Panc1 (cell line): ENCODE results near the gene ORAI1. TPM values are rescaled to one million over a fixed set of nuclear protein-coding genes. Genes with fewer than 3 reads are reported as not detected.
A peak's percentile ranks its signal among the peaks of the same experiment; 100 is the strongest.

Experiments
- ATAC-seq: fragments of 200-7000 bp; cut with Tn5 transposase; 2 replicates; pipeline ENCODE4 v1.9.1; 2020; ENCODE audit warnings: mild to moderate bottlenecking, moderate library complexity
- BruUV-seq: library from RNA; stranded (reverse); fragments of 400-500 nt; replicated peaks from 2 replicates; lab custom pipeline; 2021; lab: Mats Ljungman, UMichigan
- CTCF ChIA-PET: fragments of 300-600 bp; sonication (Branson Sonifier 250); formaldehyde crosslinking; loops from one replicate; lab custom pipeline; 2022; ENCODE audit warnings: antibody characterized with exemption; lab: Charles Lee
- POLR2A ChIA-PET: fragments of 300-600 bp; sonication (Branson Sonifier 250); formaldehyde crosslinking; loops from one replicate; lab custom pipeline; 2022; ENCODE audit warnings: antibody characterized with exemption; lab: Charles Lee
- DNase-seq: peaks from one replicate; pipeline ENCODE4 v3.0.0-alpha.2; 2010; ENCODE audit warnings: low read depth, low spot score
- H3K27ac ChIP-seq: 2 replicates; pipeline ENCODE4 v1.5.1; 2011; ENCODE audit warnings: mild to moderate bottlenecking, low read length, inconsistent platforms
- H3K27me3 ChIP-seq: fragments of 200-500 bp; sonication (Bioruptor generic); 2 replicates; pipeline ENCODE4 v1.6.0; 2014; ENCODE audit warnings: low read length, inconsistent platforms; ENCODE audit not compliant: control insufficient read depth, insufficient read depth
- H3K36me3 ChIP-seq: fragments of 200-500 bp; sonication (Bioruptor generic); 2 replicates; pipeline ENCODE4 v1.5.1; 2014; ENCODE audit warnings: inconsistent platforms, mild to moderate bottlenecking, low read length, moderate library complexity; ENCODE audit not compliant: control insufficient read depth, insufficient read depth
- H3K4me1 ChIP-seq: 2 replicates; pipeline ENCODE4 v1.5.1; 2011; ENCODE audit warnings: inconsistent platforms, mild to moderate bottlenecking, low read length, moderate library complexity; ENCODE audit not compliant: control insufficient read depth, insufficient read depth
- H3K4me3 ChIP-seq, 2 experiments: 2 replicates each; pipeline ENCODE4 v1.5.1; 2011 to 2012; ENCODE audit warnings: low read depth in 2 of 2, low read length in 2 of 2, mild to moderate bottlenecking in 2 of 2, inconsistent platforms in 1 of 2, moderate library complexity in 1 of 2
- H3K9me3 ChIP-seq: fragments of 200-500 bp; sonication (Bioruptor generic); 2 replicates; pipeline ENCODE4 v1.5.1; 2014; ENCODE audit warnings: low read depth, mild to moderate bottlenecking, inconsistent platforms, low read length, moderate library complexity; ENCODE audit not compliant: control insufficient read depth, insufficient read depth
- CTCF ChIP-seq: fragments of 450-650 bp; IDR thresholded peaks from 2 replicates; pipeline ENCODE4 v1.5.1; 2017; ENCODE audit warnings: mild to moderate bottlenecking
- POLR2AphosphoS5 ChIP-seq: IDR thresholded peaks from 2 replicates; pipeline ENCODE4 v1.6.1; 2012; ENCODE audit warnings: mild to moderate bottlenecking, low read depth, low read length, moderate library complexity
- REST ChIP-seq, 2 experiments: IDR thresholded peaks; 2 replicates each; pipeline ENCODE4 v1.6.1; 2011 to 2012; ENCODE audit warnings: low read depth in 2 of 2, control low read depth in 1 of 2, low read length in 1 of 2, mild to moderate bottlenecking in 1 of 2, moderate library complexity in 1 of 2; ENCODE audit not compliant: insufficient read depth in 1 of 2
- SIN3A ChIP-seq: IDR thresholded peaks from 2 replicates; pipeline ENCODE4 v1.6.1; 2012; ENCODE audit warnings: low read depth, mild to moderate bottlenecking, low read length, moderate library complexity, borderline replicate concordance; ENCODE audit not compliant: insufficient read depth
- TCF7L2 ChIP-seq: IDR thresholded peaks from 2 replicates; pipeline ENCODE4 v1.6.1; 2011; ENCODE audit warnings: mild to moderate bottlenecking, low read depth, low read length, inconsistent platforms
- in situ Hi-C: cut with HindIII; loops from 2 replicates; pipeline ENCODE4 v1.10.0; 2016; ENCODE audit warnings: low sequenced_read_pairs, low pct_unique_long_range_greater_than_20kb
- intact Hi-C: fragments of 100-400 bp; cut with micrococcal nuclease; formaldehyde crosslinking; loops from one replicate; pipeline ENCODE4 v1.10.0; 2022; ENCODE audit not compliant: unreplicated experiment
- total RNA-seq: library from RNA; stranded (reverse); gene quantifications from one replicate; pipeline ENCODE4 v1.2.1, GENCODE V29; 2021; ENCODE audit not compliant: unreplicated experiment

ORAI1 gene
- total RNA-seq, 1 experiment from 2014 or later, result 36.7 TPM

- H3K27me3 ChIP-seq, result no peaks in the 10 kb centered on the region
- no peak overlapping the region for H3K27ac ChIP-seq
- no peak for ATAC-seq
- CTCF ChIA-PET, result interaction anchor here (0.7 to 1.1 kb wide), 3 partner anchors 12 to 47 kb away, joined by 3 to 14 read pairs (median 3); no protein-coding TSS in a partner anchor
- DNase-seq, result no peak
- peaks cover 24% of the 10 kb centered on the region for H3K4me1 ChIP-seq
- POLR2A ChIA-PET, result no interaction called here
- no peaks in the 10 kb centered on the region for H3K36me3 ChIP-seq
- H3K9me3 ChIP-seq, result no peaks in the 10 kb centered on the region
- TSS peak; percentile 66 for BruUV-seq
- TF ChIP-seq CTCF (no peak), POLR2AphosphoS5 (no peak)
- no peak overlapping the region for H3K4me3 ChIP-seq
- in situ Hi-C loops (no loop called here), intact Hi-C loops (no loop called here)
Measured at GRCh38 chr12:121577443-121578180, 48.7 kb upstream of the ORAI1 start.

GRCh38 chr12:121578230-121579189 is 47.8 kb upstream of the ORAI1 start:
- TF ChIP-seq REST (IDR thresholded peaks at IDR 0.05; ENCODE audit: insufficient read depth in 1 of 2, low read depth in 2 of 2, low read length in 1 of 2) (no peak), SIN3A (no peak), TCF7L2 (no peak), CTCF (no peak), POLR2AphosphoS5 (no peak)
- peak overlapping the region; percentile 59 to 92 for H3K4me3 ChIP-seq
- no TSS peak for BruUV-seq
- peaks cover 29% of the 10 kb centered on the region for H3K4me1 ChIP-seq
- no peak for ATAC-seq
- intact Hi-C loops, result no loop called here
- ChIA-PET POLR2A (no interaction called here), CTCF (no interaction called here)
- H3K9me3 ChIP-seq, result no peaks in the 10 kb centered on the region
- peak overlapping the region; percentile 23; the same call in 1 of the 2 replicates for H3K27ac ChIP-seq
- no peaks in the 10 kb centered on the region for H3K36me3 ChIP-seq
- no peaks in the 10 kb centered on the region for H3K27me3 ChIP-seq
- no peak for DNase-seq
- in situ Hi-C loops, result no loop called here
